Endodermal cell (in vitro differentiated cells): ENCODE results near the gene ACSS1. TPM values are rescaled to one million over a fixed set of nuclear protein-coding genes. Genes with fewer than 3 reads are reported as not detected.
A peak's percentile ranks its signal among the peaks of the same experiment; 100 is the strongest.

Experiments used
- DNase-seq: peaks from one replicate; pipeline ENCODE4 v3.0.0-alpha.2; 2017
- H3K27ac ChIP-seq: 2 replicates; pipeline ENCODE4 v1.5.1; 2013; ENCODE audit warnings: mild to moderate bottlenecking, low read depth, low read length, moderate library complexity
- H3K27me3 ChIP-seq: 2 replicates; pipeline ENCODE4 v1.6.1; 2013; ENCODE audit warnings: mild to moderate bottlenecking, low read length, moderate library complexity; ENCODE audit not compliant: insufficient read depth, control insufficient read depth, poor library complexity, severe bottlenecking
- H3K36me3 ChIP-seq: 2 replicates; pipeline ENCODE4 v1.7.0; 2013; ENCODE audit warnings: mild to moderate bottlenecking, low read length, moderate library complexity; ENCODE audit not compliant: control insufficient read depth, insufficient read depth
- H3K4me1 ChIP-seq: one replicate; pipeline ENCODE4 v1.7.0; 2013; ENCODE audit warnings: low read length; ENCODE audit not compliant: control insufficient read depth, insufficient read depth
- H3K4me3 ChIP-seq: 2 replicates; pipeline ENCODE4 v1.5.1; 2013; ENCODE audit warnings: mild to moderate bottlenecking, low read length, moderate library complexity
- H3K9ac ChIP-seq: 2 replicates; pipeline ENCODE4 v1.6.1; 2013; ENCODE audit warnings: mild to moderate bottlenecking, low read length, moderate library complexity; ENCODE audit not compliant: poor library complexity, severe bottlenecking; ENCODE audit errors: extremely low read depth
- H3K9me3 ChIP-seq: 2 replicates; pipeline ENCODE4 v1.6.1; 2013; ENCODE audit warnings: mild to moderate bottlenecking, low read length, moderate library complexity; ENCODE audit not compliant: control insufficient read depth
- H3K27ac Mint-ChIP-seq: 2 replicates; pipeline ENCODE4 v1.8.0; 2020; ENCODE audit warnings: mixed read lengths
- H3K27me3 Mint-ChIP-seq: 2 replicates; pipeline ENCODE4 v1.8.0; 2021; ENCODE audit warnings: mild to moderate bottlenecking, mixed read lengths; ENCODE audit not compliant: insufficient read depth
- H3K36me3 Mint-ChIP-seq: 2 replicates; pipeline ENCODE4 v1.8.0; 2020; ENCODE audit warnings: low read depth, mixed read lengths
- H3K4me1 Mint-ChIP-seq: 2 replicates; pipeline ENCODE4 v1.8.0; 2020; ENCODE audit warnings: mixed read lengths
- H3K4me3 Mint-ChIP-seq: 2 replicates; pipeline ENCODE4 v1.8.0; 2020; ENCODE audit warnings: mild to moderate bottlenecking, moderate library complexity, mixed read lengths
- H3K9me3 Mint-ChIP-seq: 2 replicates; pipeline ENCODE4 v1.8.0; 2020; ENCODE audit warnings: mild to moderate bottlenecking, mixed read lengths
- CTCF ChIP-seq: fragments of 200-600 bp; sonication (generic); conservative IDR thresholded peaks from 2 replicates; pipeline ENCODE4 v1.5.0; 2021; ENCODE audit warnings: antibody characterized with exemption, mild to moderate bottlenecking
- WGBS, 2 experiments: methylation state at CpG; one replicate each; pipeline versions ENCODE4 v1.1.5 to v1.1.7; 2013; ENCODE audit warnings: missing lambda C conversion rate in 2 of 2, mixed read lengths in 1 of 2; ENCODE audit not compliant: insufficient coverage in 1 of 2, insufficient read length in 1 of 2; 5-methylcytosine and 5-hydroxymethylcytosine counted together
- total RNA-seq, 2 donors: library from RNA; stranded (reverse); fragmentation: NEBNext Ultra II Directional in 1 of 2; extraction: Animal tissue kit (Norgen Biotek cat#: 25700) in 1 of 2; gene quantifications; 2 replicates in 1 of 2; 3 replicates in 1 of 2; pipeline ENCODE4 v1.2.1, GENCODE V29; 2021

Gene ACSS1
- total RNA-seq, 2 donors from 2014 or later: 0.22 TPM; not detected in 1

- no peak overlapping the region for H3K4me3 ChIP-seq
- peaks cover 65% of the 10 kb centered on the region for H3K27me3 ChIP-seq
- Mint-ChIP-seq H3K27ac (no peak overlapping the region), H3K36me3 (no peaks in the 10 kb centered on the region), H3K27me3 (peaks cover 41% of the 10 kb centered on the region), H3K4me1 (peaks cover 10% of the 10 kb centered on the region), H3K9me3 (no peaks in the 10 kb centered on the region), H3K4me3 (no peak overlapping the region)
- TF ChIP-seq CTCF: no peak
- WGBS, 2 experiments: 40 to 41% methylated on average over 4 of the region's 4 CpGs
- H3K9me3 ChIP-seq: no peaks in the 10 kb centered on the region
- DNase-seq: peak; percentile 83
- no peak overlapping the region for H3K9ac ChIP-seq
- H3K27ac ChIP-seq: no peak overlapping the region
- no peaks in the 10 kb centered on the region for H3K36me3 ChIP-seq
- peaks cover 12% of the 10 kb centered on the region for H3K4me1 ChIP-seq
Observed at GRCh38 chr20:25071734-25072133, 13.8 kb upstream of the ACSS1 start.

DNA sequence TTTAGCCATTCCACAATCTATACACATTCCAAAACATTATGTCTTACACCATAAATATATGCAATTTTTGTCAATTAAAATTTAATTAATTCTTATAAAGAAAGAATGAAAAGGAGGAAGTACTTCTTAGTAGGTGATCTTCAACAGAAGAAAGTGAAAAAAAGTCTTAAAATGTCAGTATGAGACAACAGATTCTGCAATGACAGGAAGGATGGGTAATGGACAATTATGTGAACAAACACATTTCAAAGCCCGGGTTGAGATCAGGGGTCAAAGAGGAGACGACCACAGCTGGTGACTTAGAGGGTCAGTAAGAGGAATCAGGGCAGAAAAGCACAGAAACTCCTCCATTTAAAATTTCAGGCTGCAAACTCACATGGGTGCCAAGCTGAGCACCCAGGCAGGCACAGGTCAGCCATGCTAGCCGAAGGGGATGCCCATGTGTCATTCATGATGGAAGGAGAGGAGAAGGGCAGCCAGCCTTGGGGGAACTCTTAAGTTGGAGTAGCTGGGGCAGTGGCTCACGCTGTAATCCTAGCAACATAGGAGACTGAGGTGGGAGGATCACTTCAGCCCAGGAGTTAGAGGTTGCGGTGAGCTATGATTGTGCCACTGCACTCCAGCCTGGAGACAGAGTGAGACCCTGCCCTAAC is 13.0 kb upstream of the ACSS1 start:
- H3K4me3 Mint-ChIP-seq: no peak overlapping the region
- Histone ChIP-seq H3K27me3 (peaks cover 67% of the 10 kb centered on the region), H3K4me1 (peaks cover 12% of the 10 kb centered on the region), H3K4me3 (no peak overlapping the region), H3K36me3 (no peaks in the 10 kb centered on the region), H3K27ac (no peak overlapping the region), H3K9me3 (no peaks in the 10 kb centered on the region), H3K9ac (no peak overlapping the region)
- no peak for TF ChIP-seq CTCF
- H3K4me1 Mint-ChIP-seq: peaks cover 10% of the 10 kb centered on the region
- peaks cover 40% of the 10 kb centered on the region for H3K27me3 Mint-ChIP-seq
- DNase-seq: peak; percentile 27
- H3K27ac Mint-ChIP-seq: no peak overlapping the region
- no peaks in the 10 kb centered on the region for H3K36me3 Mint-ChIP-seq
- 75 to 82% methylated on average over 4 to 5 of the region's 5 CpGs for WGBS, 2 experiments
- H3K9me3 Mint-ChIP-seq: no peaks in the 10 kb centered on the region

DNA sequence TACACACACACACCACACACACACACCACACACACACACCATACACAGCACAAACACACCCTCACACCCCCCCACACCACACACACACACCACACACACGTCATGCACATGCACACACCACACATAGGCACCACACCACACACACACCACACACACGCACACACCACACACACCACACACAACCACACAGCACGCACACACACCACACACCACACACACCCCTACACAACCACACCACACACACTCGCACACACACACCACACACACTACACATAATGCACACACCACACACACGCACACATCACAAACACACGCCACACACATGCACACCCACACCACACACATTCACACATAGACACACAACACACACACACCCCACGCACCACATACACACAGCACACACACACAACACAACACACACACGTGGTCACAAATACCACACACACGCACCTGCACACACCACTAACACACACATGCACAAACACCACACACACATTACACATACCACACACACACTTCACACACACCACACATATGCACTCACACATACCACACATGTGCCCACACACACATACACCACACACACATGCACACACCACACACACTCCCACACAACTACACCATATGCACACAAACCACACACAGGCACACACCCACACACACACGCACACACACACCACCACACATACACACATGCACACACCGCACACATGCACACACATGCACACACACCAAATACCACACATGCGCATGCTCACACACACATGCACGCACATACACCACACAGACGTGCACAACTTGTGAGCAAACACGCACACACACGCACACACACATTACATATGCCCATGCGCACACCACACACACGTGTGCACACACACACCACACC is 9.4 kb upstream of the ACSS1 start:
- Histone ChIP-seq H3K4me3 (no peak overlapping the region), H3K4me1 (peaks cover 10% of the 10 kb centered on the region), H3K27ac (no peak overlapping the region), H3K27me3 (peaks cover 82% of the 10 kb centered on the region), H3K9ac (no peak overlapping the region), H3K36me3 (no peaks in the 10 kb centered on the region), H3K9me3 (no peaks in the 10 kb centered on the region)
- no peak overlapping the region for H3K27ac Mint-ChIP-seq
- 90 to 95% methylated on average over 4 to 18 of the region's 18 CpGs for WGBS, 2 experiments
- H3K36me3 Mint-ChIP-seq: no peaks in the 10 kb centered on the region
- DNase-seq: no peak
- no peak overlapping the region for H3K4me3 Mint-ChIP-seq
- H3K4me1 Mint-ChIP-seq: peaks cover 10% of the 10 kb centered on the region
- TF ChIP-seq CTCF: no peak
- H3K27me3 Mint-ChIP-seq: peaks cover 57% of the 10 kb centered on the region
- H3K9me3 Mint-ChIP-seq: no peaks in the 10 kb centered on the region
